AG20443 (cell line): ENCODE data around the gene TEX101.
"Not testable (repeated sequence)": the region's sequence is repeated elsewhere in the genome, so short reads cannot be mapped to it uniquely, and the experiment has no call there.

Source experiments
- DNase-seq: peaks from one replicate; pipeline ENCODE4 v3.0.0; 2012; ENCODE audit warnings: low spot score, mixed read lengths

TEX101 gene, protein sequence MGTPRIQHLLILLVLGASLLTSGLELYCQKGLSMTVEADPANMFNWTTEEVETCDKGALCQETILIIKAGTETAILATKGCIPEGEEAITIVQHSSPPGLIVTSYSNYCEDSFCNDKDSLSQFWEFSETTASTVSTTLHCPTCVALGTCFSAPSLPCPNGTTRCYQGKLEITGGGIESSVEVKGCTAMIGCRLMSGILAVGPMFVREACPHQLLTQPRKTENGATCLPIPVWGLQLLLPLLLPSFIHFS

DNA sequence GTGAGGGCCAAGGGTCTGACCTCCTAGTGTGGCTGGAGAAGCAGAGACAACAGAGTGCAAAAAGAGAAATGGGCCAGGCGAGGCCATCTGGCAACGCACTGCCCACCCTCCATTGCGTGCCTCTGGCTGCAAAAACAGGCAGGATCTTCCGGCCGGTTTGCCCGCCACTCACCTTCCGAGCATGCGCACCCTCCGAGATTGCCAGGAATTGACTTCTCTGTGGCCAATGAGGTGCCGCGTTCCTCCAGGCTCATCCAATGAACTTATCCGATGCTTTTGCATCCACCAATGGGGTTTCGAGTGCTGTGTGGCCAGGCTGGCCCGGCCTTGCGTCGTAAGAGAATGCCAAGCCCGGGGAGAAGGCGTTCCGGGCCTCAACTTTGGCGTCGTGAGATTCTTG, at the start of gene TEX101:
Gene TEX101, plus strand, starts transcription at position 337 of the 400 bp plus-strand sequence. CDS start 1,030 bp downstream, outside the sequence.
- DNase-seq, result no peak

DNA sequence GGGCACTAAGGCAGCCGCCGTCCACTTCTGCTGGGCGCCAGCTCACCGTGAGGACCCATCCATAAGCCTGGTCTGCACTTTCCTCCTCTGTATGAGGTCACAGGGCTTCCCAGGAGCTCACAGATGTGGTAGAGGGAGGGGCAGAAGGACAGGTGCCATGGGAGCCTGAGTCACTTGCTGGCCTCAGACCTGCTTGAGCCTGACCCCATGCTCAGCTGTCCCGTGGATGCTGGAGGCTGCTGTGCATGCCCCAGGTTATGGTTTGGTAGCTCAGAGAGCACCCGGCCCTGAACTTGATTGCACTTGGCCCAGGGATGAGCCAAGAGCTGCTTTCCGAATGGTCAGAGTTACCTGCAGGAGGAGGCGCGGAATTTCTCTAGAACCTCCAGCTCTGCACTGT, 49.0 kb upstream of the TEX101 start:
- not testable (repeated sequence) for DNase-seq

DNA sequence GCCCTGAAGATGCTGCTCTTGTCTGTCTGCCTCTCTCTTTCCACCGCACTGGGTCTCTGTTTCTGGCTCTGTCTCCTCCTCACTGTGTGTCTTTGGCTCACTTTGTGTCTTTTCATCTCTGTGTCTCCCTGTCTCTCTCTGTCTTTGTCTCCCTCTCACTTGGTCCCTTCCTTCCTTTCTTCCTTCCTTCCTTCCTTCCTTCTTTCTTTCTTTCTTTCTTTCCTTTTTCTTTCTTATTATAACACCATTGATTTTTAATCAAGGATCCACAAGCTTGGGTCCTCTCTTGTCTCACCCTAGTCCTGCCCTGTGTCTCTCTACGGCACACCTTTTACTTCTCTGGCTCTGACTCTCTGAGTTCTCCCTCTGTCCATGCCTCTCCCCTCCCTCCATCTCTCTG, 46.9 kb upstream of the TEX101 start:
- no peak for DNase-seq

DNA sequence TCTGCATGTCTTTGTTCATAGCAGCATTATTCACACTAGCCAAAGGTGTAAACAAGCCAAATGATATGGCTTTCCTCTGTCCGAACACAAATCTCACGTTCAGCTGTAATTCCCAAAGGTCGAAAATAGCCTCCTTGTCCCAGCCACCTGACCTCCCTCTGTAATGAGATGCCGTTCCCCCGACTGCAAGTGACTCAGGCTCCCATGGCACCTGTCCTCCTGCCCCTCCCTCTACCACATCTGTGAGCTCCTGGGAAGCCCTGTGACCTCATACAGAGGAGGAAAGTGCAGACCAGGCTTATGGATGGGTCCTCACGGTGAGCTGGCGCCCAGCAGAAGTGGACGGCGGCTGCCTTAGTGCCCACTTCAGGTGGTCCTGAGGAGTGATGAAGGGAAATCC, 45.8 kb upstream of the TEX101 start:
- DNase-seq, result not testable (repeated sequence)

DNA sequence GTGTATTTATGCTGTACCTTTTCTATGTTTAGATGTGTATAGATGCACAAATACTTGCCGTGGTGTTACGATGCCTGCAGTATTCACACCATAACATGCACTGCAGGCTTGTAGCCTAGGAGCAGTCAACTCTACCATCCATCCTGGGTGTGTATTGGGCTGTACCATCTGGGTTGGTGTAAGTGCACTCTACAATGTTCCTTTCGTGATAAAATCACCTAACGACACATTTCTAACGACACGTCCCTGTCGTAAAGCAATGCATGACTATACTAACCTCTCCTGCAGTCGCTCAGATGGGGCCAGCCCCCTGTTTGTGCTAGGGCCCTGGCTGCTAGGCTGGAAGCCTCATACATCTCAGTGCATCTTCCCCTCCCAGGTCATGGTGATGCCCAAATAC, 42.8 kb upstream of the TEX101 start:
- no peak for DNase-seq

DNA sequence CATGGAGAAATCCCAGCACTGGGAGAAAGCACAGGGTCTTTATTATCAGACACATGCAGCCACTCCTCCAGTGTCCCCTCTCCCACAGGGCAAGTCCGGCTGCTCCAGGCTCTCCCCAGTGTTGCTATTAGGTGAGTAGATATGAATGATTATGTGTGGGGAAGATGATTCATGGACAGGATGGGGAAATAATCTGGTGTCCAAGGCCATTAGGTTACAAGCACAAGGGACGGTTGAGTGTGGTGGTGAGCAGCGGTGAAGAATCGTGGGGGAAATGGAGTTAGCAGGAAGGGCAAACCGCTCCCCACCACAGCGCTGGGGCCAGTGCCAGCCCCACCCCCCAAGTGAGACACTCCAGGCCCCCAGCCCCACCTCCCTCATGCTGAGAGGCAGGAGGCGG, 42.2 kb upstream of the TEX101 start:
- DNase-seq, result no peak

DNA sequence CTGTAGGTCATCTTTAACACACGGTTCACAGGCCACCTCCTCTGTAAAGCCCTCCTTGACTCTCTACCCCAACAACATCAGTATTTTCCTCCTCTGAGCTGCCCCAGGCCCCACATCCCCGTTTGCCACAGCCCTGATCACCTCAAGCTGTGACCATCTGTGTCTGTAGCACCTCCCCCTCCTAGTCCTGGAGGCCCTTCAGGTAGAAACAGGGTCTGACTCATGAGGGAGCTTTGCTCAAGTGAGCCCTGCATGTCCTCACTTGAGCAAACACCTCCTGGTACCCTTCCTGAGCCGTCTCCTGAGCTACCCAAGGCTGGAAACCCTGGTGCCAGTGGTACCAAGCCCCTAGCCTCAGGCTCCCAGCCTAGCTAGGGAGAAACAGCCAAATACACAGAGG, 37.1 kb upstream of the TEX101 start:
- DNase-seq, result not testable (repeated sequence)

DNA sequence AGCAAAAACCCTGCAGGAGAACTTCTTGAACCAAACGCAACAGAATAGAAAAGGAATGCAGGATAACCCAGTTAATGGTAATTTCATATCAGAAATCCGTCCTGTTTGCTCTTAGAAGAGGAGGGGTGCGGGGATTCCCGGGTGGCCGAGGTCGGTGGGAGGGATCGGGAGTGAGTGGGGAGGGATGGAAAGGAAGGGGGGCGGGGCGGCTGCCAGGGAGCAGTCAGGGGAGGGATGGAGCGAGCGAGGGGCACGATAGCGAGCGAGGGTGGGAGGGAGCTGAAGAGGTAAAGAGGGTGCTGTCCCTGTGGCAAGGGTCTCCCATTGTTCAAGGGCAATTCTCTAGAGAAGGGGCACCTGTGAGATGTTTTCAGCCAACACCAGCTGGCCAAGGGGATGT, 34.7 kb upstream of the TEX101 start:
- DNase-seq, result no peak

DNA sequence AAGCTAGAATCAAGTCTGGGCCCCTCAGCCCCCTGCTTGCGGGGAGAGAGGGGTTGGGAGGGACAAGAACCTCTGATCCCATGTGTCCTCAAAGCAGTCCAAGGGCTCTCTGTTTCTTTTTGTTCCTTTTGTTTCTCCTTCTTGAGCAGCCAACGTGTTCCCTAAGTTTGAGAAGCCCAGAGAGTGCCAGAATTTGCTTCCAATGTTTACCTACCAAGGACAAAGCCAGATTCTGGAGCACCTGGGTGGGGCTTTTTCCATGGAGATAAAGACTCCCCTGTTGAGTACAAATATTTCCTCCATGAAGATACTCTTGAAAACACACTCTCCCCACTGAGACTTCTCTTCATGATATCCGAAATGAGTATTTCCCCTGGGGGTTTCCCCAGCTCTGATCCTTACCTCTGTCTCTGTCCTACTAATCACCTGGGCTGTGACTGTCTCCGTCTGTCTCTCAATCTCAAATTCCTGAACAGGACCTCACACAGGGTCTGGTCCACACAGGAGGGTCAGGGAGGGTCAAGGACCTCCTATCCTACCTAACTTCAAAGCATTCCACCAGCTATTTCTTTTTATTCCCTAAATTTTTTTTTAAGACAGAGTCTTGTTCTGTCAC, 33.8 kb upstream of the TEX101 start:
- no peak for DNase-seq

DNA sequence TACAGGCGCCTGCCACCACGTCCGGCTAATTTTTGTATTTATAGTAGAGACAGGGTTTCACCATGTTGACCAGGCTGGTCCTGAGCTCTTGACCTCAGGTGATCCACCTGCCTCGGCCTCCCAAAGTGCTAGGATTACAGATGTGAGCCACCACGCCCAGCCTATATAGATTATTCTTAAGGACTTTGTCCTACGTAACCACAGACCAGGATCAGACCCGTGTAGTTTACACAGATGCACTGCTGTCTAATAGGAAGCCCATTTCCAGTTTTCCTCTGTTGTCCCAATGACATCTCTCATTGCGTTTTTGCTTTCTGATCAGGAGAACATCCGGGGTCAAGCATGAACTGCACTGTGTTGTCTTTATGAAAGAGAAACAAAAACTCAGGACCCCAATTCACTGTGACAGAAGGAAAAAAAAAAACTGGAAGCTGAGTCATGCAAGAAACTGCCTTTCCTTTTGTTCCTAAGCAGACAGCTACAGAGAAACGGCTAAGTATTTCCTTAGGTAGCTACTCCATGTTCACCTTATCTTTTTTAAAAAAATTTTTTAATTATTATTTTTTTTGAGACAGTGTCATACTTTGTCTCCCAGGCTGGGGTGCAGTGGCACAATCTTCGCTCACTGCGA, 32.0 kb upstream of the TEX101 start:
- not testable (repeated sequence) for DNase-seq

DNA sequence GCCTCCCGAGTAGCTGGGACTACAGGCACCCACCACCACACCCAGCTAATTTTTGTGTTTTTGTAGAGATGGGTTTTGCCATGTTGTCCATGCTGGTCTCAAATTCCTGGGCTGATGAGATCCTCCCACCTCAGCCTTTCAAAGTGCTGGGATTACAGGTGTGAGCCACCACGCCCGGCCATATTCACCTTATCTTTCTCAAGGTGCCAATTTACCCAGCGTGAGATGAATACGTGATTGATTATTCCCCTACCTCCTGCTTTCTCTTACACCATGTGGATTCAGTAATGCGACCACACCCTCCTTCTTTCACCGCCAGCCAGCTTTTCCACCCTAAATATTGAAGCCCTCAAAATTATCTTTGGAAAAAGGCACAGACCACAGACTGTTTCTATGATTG, 31.4 kb upstream of the TEX101 start:
- DNase-seq, result not testable (repeated sequence)

DNA sequence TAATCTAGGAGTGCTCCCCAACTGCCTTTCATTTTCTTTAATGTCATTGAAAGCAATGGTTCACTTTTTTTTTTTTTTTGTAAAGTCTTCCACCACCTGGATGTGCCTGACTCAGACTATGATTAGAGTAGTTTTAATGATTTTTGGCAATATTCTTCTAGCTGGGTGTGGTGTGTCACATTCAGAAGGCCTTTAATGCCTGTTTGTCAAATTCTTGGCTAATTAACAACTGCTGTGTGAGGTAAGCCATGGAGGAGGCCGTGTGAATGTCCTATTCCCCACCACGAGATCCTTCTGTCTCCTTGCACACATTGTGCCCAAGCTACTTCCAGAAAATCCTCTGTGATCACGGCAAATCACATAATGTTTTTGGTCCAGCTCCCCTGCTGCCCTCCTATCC, 30.9 kb upstream of the TEX101 start:
- DNase-seq, result not testable (repeated sequence)

DNA sequence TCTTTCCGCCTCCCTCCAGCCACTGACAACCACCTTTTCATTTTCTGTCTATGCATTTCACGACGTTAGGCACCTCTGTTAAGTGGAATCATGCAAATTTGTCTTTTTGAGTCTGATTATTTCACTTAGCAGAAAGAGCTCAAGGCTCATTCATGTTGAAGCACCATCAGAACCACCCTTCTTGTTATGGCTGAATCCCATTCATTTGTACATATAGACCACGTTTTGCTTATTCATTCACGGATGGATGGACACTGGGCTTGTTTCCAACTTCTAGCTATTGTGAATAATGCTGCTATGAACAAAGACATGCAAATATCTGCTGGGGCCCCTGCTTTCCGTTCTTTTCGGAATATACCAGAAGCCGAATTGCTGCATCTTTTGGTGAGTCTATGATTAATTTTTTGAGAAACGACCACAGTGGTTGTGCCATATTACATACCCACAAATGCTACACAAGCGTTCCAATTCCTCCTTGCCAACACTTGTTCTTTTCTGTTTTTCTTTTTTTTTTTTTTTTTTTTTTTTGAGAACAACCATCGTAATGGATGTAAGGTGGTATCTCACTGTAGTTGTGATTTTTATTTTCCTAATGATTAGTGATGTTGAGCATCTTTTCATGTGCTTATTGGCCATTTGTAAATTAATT, 23.7 kb upstream of the TEX101 start:
- not testable (repeated sequence) for DNase-seq

DNA sequence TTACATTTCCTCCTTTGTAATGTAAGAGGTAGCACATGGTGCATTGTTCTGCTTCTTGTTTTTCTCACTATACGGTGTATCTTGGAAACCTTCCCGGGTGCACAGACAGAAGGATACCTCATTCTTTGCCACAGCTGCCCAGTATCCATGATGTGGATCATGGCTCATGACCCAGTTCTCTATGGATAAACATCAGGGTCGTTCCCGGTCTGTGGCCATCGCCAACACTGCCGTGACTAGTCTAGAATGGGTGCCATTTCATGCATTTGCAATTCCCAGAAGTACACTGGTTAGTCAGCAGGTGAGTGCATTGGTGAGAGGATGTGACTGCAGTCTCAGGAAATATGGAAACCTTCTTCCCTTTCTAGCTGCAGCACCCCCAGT, 23.1 kb upstream of the TEX101 start:
- DNase-seq, result not testable (repeated sequence)

DNA sequence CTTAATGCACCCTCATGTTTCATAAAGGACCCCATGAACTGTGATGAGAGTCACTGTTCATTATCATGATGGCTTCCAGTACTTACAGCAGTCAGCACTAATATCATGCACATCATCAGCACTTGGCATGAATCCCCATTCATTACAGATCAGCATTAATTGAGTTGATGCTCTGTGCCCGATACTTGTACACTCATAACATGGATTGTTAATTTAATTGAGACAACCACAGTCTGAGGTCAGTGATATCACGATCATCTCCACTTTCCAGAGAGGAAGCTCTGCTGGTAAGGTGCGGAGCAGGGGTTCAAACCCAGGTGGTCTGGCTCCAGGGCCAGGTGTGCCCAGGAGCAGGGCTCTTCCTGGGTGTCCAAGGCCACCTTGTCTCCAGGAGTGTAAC, 21.2 kb upstream of the TEX101 start:
- not testable (repeated sequence) for DNase-seq

DNA sequence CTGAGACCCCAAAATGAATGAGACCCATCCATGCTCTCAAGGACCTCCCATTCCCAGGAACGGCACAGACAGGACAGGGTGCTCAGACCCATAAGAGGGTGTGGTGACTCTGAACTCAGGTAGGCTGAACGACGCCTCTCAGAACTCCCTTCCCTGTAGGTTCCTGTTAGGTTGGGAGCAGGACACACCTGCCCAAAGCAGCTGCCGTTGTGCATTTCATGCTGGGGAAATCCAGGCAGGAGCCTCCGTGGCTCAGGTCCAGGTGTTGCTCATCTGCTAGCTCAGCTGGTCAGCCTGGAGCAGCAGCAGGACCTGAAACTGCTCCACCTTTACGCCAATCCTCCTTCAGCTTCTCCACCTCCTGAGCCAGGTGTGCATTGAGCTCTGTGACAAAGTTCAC, 19.1 kb upstream of the TEX101 start:
- no peak for DNase-seq

DNA sequence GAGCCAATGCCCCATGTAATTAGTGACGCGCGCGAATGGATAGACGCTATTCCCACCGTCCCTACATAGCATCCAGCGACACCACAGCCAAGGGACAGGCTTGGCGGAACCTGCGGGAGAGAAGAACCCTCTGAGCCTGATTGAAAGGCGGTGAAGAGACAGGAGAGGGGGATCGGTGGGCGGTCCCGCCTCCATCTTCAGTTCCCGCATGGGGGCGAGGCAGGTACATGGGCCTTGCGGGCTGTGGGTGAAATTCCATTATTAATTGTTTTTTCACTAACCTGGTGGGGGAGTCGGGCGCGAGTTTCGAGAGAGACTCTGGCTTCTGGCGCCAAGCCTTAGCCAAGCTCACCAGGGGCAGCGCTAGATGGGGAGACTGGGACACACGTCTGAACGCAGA, 8.4 kb upstream of the TEX101 start:
- DNase-seq, result no peak

DNA sequence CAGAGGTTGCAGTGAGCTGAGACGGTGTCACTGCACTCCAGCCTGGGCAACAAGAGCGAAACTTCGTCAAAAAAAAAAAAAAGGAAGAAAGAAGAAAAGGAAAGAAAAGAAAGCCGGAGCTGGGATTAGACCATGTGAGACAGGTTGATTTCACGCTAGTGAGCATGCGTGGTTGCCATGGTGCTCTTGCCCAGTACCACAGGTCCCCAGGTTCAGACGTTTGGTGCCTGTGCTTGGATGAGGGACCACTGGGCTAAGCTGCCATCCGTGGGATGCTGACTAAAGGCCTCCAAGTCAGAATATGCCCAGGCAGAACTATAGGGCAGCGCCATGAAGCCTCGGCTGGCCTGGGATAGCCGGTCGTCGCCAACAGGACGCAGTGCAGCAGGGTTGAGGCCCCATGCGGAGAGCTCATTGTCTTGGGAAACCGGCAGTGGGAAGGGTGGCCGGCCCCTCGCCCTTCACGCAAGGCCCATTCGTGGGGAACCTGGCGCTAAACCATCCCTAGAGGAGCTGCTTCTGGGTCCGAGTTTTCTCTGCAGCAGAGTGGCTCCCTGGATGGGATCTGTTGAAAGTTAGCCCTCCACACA, 7.2 kb upstream of the TEX101 start:
- no peak for DNase-seq

DNA sequence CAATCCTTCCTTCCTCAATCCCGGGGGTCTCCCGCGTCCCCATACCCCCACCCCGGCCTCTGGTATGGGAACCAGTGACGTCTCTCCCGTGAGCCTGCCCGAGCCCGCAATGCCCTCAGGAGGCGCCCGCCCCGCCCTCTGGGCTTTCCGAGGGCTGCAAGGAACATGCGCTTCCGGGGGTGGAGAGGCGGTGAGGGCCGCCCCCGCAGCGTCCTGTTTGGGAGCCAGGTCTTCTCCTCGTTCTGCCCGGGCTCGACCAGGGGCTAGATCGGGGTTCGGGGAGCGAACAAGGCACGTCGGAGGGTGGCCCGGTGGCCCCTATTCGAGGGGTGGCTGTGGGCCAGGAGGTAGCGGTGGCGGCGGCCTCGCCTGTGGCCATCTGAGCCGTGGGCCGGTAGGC, 6.6 kb upstream of the TEX101 start:
- DNase-seq, result no peak

DNA sequence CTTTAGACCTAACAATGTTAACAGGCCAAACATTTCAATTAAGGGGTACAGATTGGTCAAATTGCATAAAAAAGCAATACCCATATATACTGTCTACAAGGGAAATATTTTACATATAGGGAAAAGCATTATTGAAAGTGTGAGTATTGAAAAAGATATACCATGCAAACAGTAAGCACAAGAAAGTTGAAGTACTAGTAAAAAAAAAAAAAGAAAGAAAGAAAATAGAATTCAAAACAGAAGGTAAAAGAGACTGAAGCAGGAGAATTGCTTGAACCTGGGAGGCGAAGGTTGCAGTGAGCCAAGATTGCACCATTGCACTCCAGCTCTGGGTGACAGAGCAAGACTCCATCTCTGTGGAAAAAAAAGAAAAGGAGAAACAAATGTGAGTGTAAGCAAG, 5.3 kb upstream of the TEX101 start:
- DNase-seq, result no peak

DNA sequence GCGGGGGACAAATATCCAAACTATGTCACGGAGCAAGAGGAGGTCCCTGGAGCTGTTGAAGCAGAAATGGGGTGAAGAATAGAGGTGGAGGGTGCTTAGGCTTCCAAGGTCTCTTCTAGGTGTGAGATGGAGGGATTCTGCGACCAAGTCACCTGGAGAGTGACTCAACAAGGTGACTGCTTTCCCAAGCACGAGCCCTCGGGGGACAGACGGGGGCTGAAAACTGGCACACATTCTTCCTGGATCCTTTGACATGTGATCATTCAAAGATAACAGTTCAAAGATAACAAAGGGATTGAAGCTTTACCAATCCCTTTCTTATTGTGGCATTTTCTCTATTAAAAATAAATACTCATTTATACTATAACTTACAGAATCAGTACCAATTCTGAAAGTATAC, 2.2 kb upstream of the TEX101 start:
- no peak for DNase-seq

DNA sequence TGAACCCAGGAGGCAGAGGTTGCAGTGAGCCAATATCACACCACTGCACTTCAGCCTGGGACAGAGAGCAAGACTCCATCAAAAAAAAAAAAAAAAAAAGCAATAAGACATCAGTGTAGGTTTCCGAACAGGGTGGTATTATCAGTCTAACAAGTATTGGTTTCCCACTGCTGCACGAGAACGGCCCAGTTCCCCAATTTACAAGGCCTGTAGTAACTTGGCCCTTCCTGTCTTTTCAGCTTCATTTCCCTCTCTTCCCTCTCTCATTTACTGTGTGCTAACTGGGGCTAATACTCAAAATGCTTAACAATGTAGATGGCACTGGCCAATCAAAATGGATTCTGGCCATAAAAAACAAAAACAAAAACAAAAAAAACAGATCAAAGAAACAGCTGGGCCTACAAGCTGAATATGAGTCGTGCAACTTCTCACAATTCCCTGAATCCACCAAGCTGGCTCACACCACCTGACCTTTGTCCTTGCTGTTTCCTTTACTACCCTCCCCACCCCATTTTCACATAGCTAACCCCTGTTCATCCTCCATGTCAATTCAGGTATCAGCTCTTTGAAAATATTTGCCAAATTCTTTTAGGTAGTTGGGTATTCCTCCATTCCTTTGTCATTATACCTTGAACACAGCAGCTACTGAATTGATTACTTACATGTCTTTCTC, 2.4 kb downstream of the TEX101 start:
- DNase-seq, result no peak
